Tibial nerve (tissue), 3 donors: Measurements from ENCODE around the gene DNAJC6.

Experiments
- POLR2A ChIP-seq, 2 donors: fragments of 450-650 bp; IDR thresholded peaks; one replicate each; pipeline ENCODE4 v1.6.1; 2017; ENCODE audit warnings: antibody characterized with exemption in 2 of 2, mild to moderate bottlenecking in 2 of 2, moderate library complexity in 2 of 2
- TF ChIP-seq, protein P1 (sequence below), 5 experiments: fragments of 200-600 bp in 3 of 5; fragments of 450-650 bp in 2 of 5; sonication (generic) in 3 of 5; IDR thresholded peaks; one replicate each; pipeline ENCODE4 v1.5.1; 2016 to 2019; ENCODE audit warnings: antibody characterized with exemption in 5 of 5, mild to moderate bottlenecking in 3 of 5, moderate library complexity in 2 of 5

GRCh38 chr1:65456481-65456880 lies 147.1 kb downstream of the DNAJC6 start:
- TF ChIP-seq, protein P1, sequence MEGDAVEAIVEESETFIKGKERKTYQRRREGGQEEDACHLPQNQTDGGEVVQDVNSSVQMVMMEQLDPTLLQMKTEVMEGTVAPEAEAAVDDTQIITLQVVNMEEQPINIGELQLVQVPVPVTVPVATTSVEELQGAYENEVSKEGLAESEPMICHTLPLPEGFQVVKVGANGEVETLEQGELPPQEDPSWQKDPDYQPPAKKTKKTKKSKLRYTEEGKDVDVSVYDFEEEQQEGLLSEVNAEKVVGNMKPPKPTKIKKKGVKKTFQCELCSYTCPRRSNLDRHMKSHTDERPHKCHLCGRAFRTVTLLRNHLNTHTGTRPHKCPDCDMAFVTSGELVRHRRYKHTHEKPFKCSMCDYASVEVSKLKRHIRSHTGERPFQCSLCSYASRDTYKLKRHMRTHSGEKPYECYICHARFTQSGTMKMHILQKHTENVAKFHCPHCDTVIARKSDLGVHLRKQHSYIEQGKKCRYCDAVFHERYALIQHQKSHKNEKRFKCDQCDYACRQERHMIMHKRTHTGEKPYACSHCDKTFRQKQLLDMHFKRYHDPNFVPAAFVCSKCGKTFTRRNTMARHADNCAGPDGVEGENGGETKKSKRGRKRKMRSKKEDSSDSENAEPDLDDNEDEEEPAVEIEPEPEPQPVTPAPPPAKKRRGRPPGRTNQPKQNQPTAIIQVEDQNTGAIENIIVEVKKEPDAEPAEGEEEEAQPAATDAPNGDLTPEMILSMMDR (IDR thresholded peaks at IDR 0.05): no peak
- TF ChIP-seq POLR2A (IDR thresholded peaks at IDR 0.05): no peak
